GM18498 (cell line): Measurements from ENCODE around the gene PITPNC1.

Experiments
- ATAC-seq: cut with Tn5 transposase; IDR thresholded peaks from one replicate; pipeline ENCODE4 v1.9.1; 2021; ENCODE audit warnings: mild to moderate bottlenecking, moderate library complexity; ENCODE audit not compliant: unreplicated experiment

The PITPNC1 gene

DNA sequence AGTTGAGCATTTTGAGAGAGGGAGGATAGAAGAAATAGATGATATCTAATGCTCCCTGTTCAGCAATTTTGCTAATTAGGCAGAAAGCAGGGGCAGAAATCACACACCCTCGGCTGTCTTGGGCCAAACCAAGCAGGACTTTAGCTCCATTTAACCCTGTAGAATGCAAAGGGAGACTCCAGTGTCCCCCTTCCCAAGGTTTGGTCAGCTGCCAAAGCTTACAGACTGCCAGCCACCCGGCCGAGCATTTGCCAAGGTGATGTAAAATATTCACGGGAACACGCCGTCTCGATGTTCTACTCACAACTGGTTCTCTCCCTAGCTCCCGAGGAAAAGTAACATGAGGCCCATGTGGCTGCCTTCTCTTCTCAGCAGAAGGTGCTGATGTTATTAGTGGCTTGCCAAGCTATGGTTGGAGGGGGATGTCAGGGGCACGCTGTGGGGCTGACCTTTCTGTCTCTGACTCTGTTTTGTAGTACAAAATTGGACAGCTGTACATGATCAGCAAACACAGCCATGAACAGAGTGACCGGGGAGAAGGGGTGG lies 155.3 kb downstream of the PITPNC1 start:
- no peak for ATAC-seq

DNA sequence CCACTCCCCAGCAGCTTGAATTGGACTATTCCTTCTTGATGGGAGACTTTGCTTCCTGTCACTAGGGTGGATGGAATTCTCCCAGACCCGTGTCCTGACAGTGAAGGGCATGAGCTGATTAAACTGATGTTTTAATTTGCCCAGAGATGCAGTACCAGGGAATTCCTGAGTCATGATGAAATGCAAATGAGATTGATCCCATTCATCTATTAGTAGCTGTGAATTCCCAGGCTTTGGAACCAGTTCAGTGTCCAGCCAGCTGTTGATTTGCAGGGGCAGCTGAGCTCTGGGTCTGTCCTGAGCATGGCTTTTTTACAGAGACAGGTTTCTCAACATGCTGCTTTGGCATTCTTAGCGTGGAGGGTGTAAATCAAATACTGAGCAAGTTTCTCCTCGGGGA lies 157.9 kb downstream of the PITPNC1 start:
- ATAC-seq: no peak

DNA sequence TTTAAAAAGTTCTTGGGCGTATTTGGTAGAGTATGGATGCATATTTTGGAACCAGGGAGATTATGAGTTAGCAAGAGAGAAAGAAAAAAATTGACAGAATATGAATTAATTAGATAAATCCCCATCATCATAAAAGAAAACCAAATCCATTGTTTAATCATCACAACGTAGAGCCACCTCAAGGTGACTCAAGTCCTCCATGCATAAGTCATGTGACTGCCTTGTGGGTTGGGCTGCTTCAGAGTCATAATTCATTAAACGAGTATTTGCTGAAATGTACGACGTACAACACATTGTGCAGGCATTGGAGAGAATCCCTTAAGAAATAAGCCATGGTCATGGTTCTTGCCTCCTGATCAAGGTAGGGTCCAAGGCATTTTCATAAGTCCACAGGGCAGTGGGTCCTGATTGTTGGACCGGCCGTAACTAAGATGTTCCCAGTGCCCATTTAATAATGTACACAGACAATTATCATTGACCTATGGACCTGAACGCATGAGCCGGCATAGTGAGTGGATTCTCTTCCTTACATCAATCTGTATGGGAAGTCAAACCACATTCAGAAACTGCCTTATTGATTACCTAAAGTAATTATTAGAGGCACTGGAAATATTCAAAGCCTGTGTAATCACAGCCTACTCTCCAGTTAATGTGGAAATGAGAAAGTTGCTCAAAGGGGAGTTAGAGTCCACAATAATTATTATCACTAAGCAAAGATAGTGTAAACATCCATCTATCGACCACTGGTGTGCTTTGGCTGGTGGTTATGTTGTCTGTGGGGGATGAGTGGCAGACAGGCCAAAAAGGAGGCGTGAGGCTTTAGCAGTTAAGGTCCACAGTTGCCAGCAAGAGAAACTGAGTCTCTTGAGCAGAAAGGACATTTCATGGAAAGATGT lies 165.4 kb downstream of the PITPNC1 start:
- ATAC-seq: no peak

DNA sequence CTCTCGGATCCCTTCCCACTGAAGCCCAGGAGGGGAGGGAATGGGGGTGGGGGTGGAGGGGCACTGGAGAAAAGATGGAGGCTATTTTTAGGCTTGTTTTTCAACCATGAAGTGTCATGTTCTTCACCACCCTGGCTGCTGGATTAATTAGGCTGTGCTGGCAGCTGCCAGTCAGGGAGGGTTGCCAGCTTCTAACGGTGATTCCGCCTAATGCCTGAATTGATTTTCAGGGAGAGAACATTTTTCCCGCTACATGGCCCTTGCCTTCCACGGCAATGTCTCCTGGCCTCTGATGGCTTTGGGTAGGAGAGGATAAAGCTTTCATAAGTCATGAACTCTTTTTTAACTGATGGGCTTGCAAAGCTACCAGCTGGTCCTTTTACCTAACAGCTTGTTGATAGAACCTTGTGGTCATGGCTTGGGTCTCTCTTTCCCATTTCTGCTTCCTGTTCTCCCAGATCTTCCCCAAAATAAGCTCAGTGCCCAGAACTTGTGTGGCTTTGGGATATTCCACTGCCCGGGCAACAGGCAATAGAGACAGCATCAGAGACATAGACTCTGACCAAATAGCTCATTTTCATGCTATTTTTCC lies 167.4 kb downstream of the PITPNC1 start:
- ATAC-seq: no peak

DNA sequence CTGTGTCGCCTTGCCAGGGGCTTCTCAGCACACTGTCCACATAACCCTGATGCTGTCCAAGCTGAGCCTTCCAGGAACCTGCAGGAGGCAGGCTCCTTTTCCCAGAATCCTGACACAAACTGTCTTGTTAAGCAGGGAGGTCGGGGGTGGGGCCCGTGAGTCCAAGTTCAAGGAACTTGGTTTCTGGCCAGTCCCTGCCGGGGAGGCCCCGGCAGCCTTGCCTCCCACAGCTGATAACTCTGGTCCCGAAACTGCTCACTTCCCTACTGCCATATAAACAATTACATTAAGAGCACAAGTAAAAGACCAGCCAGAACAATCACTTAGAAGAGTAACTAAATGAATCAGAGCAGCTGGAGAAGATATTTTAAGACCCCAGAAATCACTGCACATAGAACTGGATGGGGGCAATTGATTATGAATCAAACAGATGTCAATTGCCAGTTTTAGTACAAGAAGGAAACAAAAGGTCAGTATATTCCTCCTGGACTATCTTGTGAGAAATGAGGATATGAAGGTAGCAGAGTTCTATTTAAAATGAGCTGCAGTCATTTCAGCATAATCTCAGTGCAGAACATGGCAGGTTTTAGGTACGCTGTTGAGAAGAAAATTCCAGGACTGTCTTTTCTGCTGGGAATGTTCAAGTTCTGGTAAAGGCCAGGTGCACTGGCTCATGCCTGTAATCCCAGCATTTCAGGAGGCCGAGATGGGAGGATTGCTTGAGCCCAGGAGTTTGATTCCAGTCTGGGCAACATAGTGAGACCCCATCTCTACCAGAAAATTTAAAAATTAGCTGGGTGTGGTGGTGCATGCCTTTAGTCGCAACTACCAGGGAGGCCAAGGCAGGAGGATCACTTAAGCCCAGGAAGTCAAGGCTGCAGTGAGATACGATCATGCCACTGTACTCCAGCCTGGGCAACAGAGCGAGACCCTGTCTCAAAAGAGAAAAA lies 169.8 kb downstream of the PITPNC1 start:
- peak; percentile 96 for ATAC-seq

GRCh38 chr17:67548693-67549092 lies 171.6 kb downstream of the PITPNC1 start:
- ATAC-seq: no peak

DNA sequence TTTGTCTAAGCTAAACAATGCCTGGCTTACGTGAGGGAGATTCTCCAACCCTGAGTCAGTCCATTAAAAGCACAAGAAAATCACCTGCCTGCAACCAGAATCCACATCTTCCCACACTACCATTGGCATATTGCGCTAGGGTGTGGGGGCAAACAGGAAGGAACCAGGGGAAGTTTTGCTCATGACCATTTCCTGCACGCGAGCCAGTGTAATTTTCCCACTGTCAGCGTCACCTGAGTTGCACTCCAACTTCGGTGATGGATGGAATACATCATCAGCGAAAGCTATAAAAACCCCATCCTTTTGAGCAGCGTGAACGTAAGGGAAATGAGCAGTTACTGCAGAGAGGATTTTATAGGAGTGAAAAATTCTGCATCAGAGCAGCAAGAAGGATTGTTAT lies 172.7 kb downstream of the PITPNC1 start:
- ATAC-seq: no peak

DNA sequence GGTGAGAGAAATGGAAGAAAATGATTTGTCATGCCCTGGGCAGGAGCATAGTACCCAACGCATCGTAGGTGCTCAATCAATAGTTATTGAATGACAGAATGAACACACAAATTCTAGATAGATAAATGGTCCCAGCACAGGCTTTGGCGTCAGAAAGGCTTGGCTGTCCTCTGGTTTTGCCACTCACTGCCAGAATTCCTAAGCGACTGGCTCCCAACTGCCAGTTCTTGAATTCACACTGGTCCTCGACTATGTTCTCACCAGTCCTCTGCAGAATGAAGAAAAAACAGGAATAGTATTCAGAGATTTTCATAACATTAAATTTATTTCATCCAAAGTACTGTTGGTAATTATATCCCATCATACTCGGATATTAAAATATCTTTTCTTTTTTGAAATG lies 177.6 kb downstream of the PITPNC1 start:
- ATAC-seq: no peak

DNA sequence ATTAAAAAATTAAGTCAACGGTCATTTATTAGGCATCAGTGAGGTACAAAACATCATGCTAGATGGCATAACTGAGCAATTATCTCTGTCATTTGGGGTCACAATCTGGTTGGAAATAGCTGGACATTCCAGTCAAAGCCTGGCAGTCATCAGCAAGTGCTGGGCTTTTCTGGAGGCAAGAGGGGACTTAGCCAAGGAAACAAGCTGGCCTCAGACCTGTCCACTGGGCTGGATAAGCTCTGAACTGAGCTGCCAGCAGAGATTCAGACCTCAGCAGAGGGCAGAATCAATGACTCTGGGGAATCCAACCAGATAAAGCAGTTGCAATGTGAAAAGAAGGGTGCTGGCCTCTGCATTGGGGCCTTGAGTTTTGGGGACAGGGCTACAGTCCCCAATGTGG lies 178.8 kb downstream of the PITPNC1 start:
- no peak for ATAC-seq

DNA sequence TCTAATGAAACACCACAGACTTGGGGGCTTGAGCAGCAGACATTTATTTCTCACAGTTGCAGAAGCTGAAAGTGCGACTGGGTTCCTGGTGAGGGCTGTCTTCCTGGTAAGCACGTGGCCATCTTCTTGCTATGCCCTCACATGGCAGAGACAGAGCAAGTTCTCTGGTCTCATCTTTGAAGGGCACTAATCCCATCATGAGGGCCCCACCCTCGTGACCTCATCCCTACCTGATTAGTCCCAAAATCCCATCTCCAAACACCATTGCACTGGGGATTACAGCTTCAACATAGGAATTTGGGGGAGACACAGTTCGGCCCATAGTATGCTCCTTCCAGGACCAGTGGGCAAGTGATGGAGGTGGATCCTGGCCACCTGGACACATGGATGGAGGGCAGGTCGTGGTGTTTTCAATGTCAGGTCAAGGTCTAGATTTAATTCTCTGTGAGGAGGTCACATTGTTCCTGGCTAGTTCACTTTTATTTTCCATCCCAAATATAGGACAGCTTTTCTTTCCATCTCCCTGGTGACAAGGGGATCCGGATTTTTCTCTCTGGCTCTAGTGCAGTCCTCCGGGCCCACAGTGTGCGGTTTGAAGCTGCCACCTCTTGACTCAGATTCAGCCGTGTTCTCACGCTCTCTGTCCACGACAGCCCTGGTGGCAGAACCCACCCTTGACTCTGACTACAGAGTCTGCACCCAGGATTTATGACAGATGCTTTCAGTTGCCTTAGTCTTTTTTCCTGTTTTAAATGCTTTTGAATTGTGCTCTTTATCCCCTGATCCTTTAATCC lies 180.2 kb downstream of the PITPNC1 start:
- no peak for ATAC-seq

- no peak for ATAC-seq
These were observed 180.8 kb downstream of the PITPNC1 start for GRCh38 chr17:67557921-67558320.

DNA sequence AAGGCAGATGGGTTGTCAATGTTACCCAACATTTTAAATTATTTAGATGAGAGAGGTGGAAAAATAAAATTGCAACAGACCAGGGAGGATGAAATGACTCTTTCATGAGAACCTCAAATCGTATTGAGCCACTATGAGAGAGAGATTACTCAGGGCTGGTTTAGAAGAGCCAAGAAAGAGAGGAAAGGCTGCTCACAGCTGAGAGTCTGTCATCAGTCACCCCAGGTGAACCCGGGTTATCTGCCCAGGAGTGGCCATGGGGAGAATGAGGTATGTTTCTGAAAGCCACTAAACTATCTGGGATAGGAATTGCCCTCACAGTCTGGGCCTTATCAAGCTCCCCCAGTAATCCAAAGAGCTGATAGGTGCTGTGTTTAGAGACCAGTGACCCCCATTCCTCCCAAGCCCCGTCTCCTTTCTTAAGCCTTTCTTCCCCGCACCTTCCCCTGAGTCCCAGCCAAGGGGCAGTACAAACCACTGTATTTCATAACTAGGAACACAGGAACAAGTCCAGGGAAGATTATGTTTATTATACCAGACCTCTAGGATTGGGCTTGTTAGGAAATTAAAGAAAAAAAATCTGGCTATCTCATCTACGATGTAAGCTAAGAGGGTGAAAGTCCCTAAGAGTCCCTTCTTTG lies 181.8 kb downstream of the PITPNC1 start:
- no peak for ATAC-seq

- no peak for ATAC-seq
These were observed 182.4 kb downstream of the PITPNC1 start for GRCh38 chr17:67559381-67559966.

DNA sequence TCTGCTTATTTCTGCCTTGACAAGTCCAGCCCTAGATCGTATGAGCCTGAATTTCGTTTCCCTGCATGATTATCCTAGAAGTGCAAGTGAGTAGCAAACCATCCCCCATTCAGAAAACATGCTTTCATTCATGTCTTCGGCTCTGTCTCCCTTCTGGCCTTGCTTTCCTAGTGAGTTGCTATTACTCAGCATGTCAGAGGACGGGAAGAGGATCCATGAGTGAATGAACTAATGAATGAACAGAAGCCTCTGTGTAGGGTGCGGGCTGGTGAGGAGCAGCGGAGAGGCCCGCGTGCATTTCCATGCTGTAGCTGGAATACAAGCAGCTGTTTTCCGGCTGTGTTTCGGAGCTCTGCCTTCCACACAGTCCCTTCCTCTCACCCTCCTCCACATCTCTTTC lies 184.9 kb downstream of the PITPNC1 start:
- no peak for ATAC-seq

GRCh38 chr17:67563692-67564228 lies 186.7 kb downstream of the PITPNC1 start:
- ATAC-seq: no peak

GRCh38 chr17:67565068-67565467 lies 188.0 kb downstream of the PITPNC1 start:
- ATAC-seq: no peak

DNA sequence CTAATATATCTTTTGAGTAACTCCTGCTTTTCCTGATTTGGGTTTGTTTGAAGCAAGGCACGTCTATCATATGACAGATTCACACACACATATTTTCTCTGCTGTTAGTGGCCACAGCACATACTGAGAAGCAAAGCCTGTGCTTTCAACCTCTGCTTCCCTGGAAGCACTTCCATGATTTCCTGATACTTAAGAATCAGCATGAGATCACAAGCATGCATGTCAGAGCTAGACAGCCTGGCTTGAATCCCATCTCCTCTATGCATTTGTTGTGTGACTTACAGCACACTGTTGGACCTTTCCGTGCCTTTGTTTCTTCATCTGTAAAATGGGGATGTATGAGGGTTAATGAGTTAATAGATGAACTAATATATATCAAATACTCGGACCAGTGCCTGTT lies 189.6 kb downstream of the PITPNC1 start:
- no peak for ATAC-seq

DNA sequence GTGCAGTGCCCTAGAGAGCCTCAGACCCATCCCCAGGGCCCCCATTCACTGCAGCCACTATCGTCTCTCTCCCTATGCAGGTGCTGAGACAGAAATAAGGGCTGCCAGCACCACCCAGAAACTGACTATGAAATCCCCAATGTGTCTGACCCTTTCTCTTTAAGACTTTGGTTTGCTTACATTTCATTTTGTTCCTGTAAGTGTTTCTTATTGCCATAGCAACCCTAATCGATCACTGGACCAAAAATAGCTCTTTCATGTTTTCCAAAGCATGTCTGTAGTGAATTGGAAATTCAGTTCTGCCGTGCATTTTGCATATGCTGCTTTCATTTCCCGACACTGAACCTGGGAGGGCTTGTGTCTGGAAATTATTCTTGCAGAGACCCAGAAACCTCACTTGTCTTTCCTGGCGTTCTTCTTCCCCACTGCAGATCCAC lies 192.0 kb downstream of the PITPNC1 start:
- no peak for ATAC-seq

DNA sequence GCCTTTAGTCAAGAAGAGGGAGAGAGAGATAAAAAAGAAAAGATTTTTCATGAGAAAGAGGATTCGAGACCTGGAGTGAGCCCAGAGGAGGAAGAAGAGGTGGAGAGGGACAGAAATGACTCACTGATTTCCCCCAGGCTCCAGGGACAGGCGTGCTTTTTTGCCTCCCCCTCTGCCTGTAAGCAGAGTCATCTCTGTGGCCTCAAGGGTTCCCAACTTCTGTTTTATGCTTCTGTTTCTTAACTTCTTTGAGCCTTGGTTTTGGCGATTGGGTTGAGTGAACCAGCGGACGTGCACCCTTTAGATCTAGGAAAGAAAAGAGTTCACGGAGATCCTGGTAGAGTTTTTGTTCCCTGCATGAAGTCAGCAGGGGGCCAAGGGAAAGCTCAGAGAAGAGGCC lies 192.8 kb downstream of the PITPNC1 start:
- no peak for ATAC-seq
